GM08714 (cell line): ENCODE results near the gene SH2D5.

Source experiments
- H3K4me3 ChIP-seq: fragments of 200-500 bp; sonication (Bioruptor generic); 2 replicates; pipeline ENCODE4 v1.5.1; 2014; ENCODE audit warnings: mild to moderate bottlenecking, low read length, inconsistent platforms
- ZNF274 ChIP-seq: IDR thresholded peaks from 2 replicates; pipeline ENCODE4 v1.6.1; 2012; ENCODE audit warnings: mild to moderate bottlenecking, low read depth, low read length

Gene SH2D5

GRCh38 chr1:20698195-20698910 lies 34.1 kb downstream of the SH2D5 start:
- no peak overlapping the region for H3K4me3 ChIP-seq
- no peak for TF ChIP-seq ZNF274

GRCh38 chr1:20697563-20697962 lies 34.9 kb downstream of the SH2D5 start:
- no peak overlapping the region for H3K4me3 ChIP-seq
- no peak for TF ChIP-seq ZNF274

GRCh38 chr1:20696397-20697333 lies 35.8 kb downstream of the SH2D5 start:
- H3K4me3 ChIP-seq: peak overlapping the region; percentile 63; the same call in 1 of the 2 replicates
- TF ChIP-seq ZNF274: no peak

GRCh38 chr1:20695515-20695914 lies 37.0 kb downstream of the SH2D5 start:
- no peak for TF ChIP-seq ZNF274
- H3K4me3 ChIP-seq: no peak overlapping the region

- TF ChIP-seq ZNF274: no peak
- no peak overlapping the region for H3K4me3 ChIP-seq
Measured at GRCh38 chr1:20693623-20694022, 38.9 kb downstream of the SH2D5 start.

- no peak overlapping the region for H3K4me3 ChIP-seq
- TF ChIP-seq ZNF274: no peak
Measured at GRCh38 chr1:20691872-20692271, 40.6 kb downstream of the SH2D5 start.

GRCh38 chr1:20689645-20690056 lies 42.9 kb downstream of the SH2D5 start:
- no peak for TF ChIP-seq ZNF274
- no peak overlapping the region for H3K4me3 ChIP-seq

- no peak overlapping the region for H3K4me3 ChIP-seq
- TF ChIP-seq ZNF274: no peak
Measured at GRCh38 chr1:20686883-20687725, 45.4 kb downstream of the SH2D5 start.

- TF ChIP-seq ZNF274: no peak
- H3K4me3 ChIP-seq: no peak overlapping the region
Measured at GRCh38 chr1:20685741-20686140, 46.8 kb downstream of the SH2D5 start.

- TF ChIP-seq ZNF274: no peak
- no peak overlapping the region for H3K4me3 ChIP-seq
Measured at GRCh38 chr1:20685099-20685662, 47.3 kb downstream of the SH2D5 start.

GRCh38 chr1:20684651-20685050 lies 47.9 kb downstream of the SH2D5 start:
- H3K4me3 ChIP-seq: no peak overlapping the region
- TF ChIP-seq ZNF274: no peak

- H3K4me3 ChIP-seq: no peak overlapping the region
- TF ChIP-seq ZNF274: no peak
Measured at GRCh38 chr1:20684050-20684620, 48.4 kb downstream of the SH2D5 start.

- no peak for TF ChIP-seq ZNF274
- H3K4me3 ChIP-seq: no peak overlapping the region
Measured at GRCh38 chr1:20683614-20684013, 48.9 kb downstream of the SH2D5 start.
